K562 (cell line): ENCODE data around the gene FGGY. TPM values are rescaled to one million over a fixed set of nuclear protein-coding genes. Genes with fewer than 3 reads are reported as not detected.

Source experiments
- ATAC-seq: fragments of 200-7000 bp; cut with Tn5 transposase; 3 replicates; pipeline ENCODE4 v1.9.1; 2020; ENCODE audit warnings: moderate library complexity
- BruUV-seq: library from RNA; stranded (reverse); fragments of 400-500 nt; replicated peaks from 2 replicates; lab custom pipeline; 2021; lab: Mats Ljungman, UMichigan
- CTCF ChIA-PET: fragments of 300-600 bp; formaldehyde crosslinking; extraction: SDS; loops from one replicate; lab custom pipeline; 2021; ENCODE audit warnings: low intra/inter-chr PET ratio; lab: Yijun Ruan, JAX
- POLR2A ChIA-PET: fragments of 300-600, 350-650 bp; sonication (Branson Sonifier 250); formaldehyde crosslinking; extraction: SDS; loops from one replicate; lab custom pipeline; 2021; ENCODE audit warnings: antibody characterized with exemption, inconsistent platforms; lab: Yijun Ruan, JAX
- DNase-seq, 4 experiments: peaks; one replicate each; pipeline versions ENCODE4 v3.0.0 to v3.0.0-alpha.2; 2011 to 2018; ENCODE audit warnings: low spot score in 3 of 4, mixed read lengths in 3 of 4; ENCODE audit errors: extremely low read depth in 1 of 4
- FAIRE-seq: peaks from 2 replicates; lab custom pipeline; 2011; peaks lifted over from hg19 to GRCh38; lab: Jason Lieb, UNC
- H2AFZ ChIP-seq: 2 replicates; pipeline ENCODE4 v1.6.0; 2011; ENCODE audit warnings: low read depth, low read length, control low read depth, inconsistent platforms
- H3K27ac ChIP-seq: fragments of 200-600 bp; 3 replicates; pipeline ENCODE4 v1.8.0; 2011; ENCODE audit warnings: low read depth, mild to moderate bottlenecking, control low read depth, inconsistent platforms, low read length, moderate library complexity, mixed read lengths; ENCODE audit errors: extremely low read depth
- H3K27me3 ChIP-seq, 2 experiments: fragments of 300-600 bp in 1 of 2; 2 replicates in 1 of 2; 3 replicates in 1 of 2; pipeline versions ENCODE4 v1.6.0 to v1.8.0; 2011; ENCODE audit warnings: inconsistent platforms in 2 of 2, low read length in 2 of 2, mild to moderate bottlenecking in 1 of 2, mixed read lengths in 1 of 2, moderate library complexity in 1 of 2; ENCODE audit not compliant: control insufficient read depth in 2 of 2, insufficient read depth in 2 of 2
- H3K36me3 ChIP-seq: fragments of 300-600 bp; 3 replicates; pipeline ENCODE4 v1.8.0; 2011; ENCODE audit warnings: mild to moderate bottlenecking, low read length, inconsistent platforms; ENCODE audit not compliant: control insufficient read depth, insufficient read depth
- H3K4me1 ChIP-seq, 2 experiments: fragments of 200-600 bp in 1 of 2; replicated peaks in 1 of 2; 2 replicates in 1 of 2; 3 replicates in 1 of 2; pipeline versions ENCODE4 v1.5.1 to v1.8.0; 2011; ENCODE audit warnings: inconsistent platforms in 2 of 2, low read length in 2 of 2, mild to moderate bottlenecking in 1 of 2, mixed read lengths in 1 of 2, moderate library complexity in 1 of 2; ENCODE audit not compliant: control insufficient read depth in 2 of 2, insufficient read depth in 2 of 2
- H3K4me2 ChIP-seq: 2 replicates; pipeline ENCODE4 v1.6.1; 2011; ENCODE audit warnings: low read length, control low read depth, inconsistent platforms, mixed read lengths; ENCODE audit not compliant: insufficient read depth
- H3K4me3 ChIP-seq: fragments of 200-600 bp; sonication (generic), shearing (Covaris generic); 2 replicates; pipeline ENCODE4 v1.5.1; 2016; ENCODE audit warnings: control low read depth, inconsistent platforms
- H3K79me2 ChIP-seq: fragments of 200-600 bp; 3 replicates; pipeline ENCODE4 v1.8.0; 2011; ENCODE audit warnings: low read length, inconsistent platforms; ENCODE audit not compliant: control insufficient read depth, insufficient read depth
- H3K9ac ChIP-seq, 2 experiments: 2 replicates each; pipeline versions ENCODE4 v1.6.0 to v1.6.1; 2011; ENCODE audit warnings: low read depth in 2 of 2, low read length in 2 of 2, control low read depth in 1 of 2, inconsistent platforms in 1 of 2, mild to moderate bottlenecking in 1 of 2, mixed read lengths in 1 of 2; ENCODE audit not compliant: insufficient read depth in 1 of 2
- H3K9me1 ChIP-seq: one replicate; pipeline ENCODE4 v1.6.0; 2011; ENCODE audit warnings: inconsistent platforms, mild to moderate bottlenecking, low read length, moderate library complexity; ENCODE audit not compliant: control insufficient read depth, insufficient read depth
- H3K9me3 ChIP-seq: replicated peaks from 2 replicates; pipeline ENCODE4 v1.5.1; 2011; ENCODE audit warnings: low read depth, low read length, inconsistent platforms; ENCODE audit not compliant: control insufficient read depth, insufficient read depth
- H4K20me1 ChIP-seq: replicated peaks from 2 replicates; pipeline ENCODE4 v1.6.1; 2011; ENCODE audit warnings: low read length, inconsistent platforms, mixed read lengths; ENCODE audit not compliant: control insufficient read depth, insufficient read depth
- ARID2 ChIP-seq: fragments of 450-650 bp; IDR thresholded peaks from 2 replicates; pipeline ENCODE4 v1.6.1; 2017; ENCODE audit warnings: antibody characterized with exemption, mild to moderate bottlenecking
- CBX1 ChIP-seq: sonication (generic); IDR thresholded peaks from 2 replicates; pipeline ENCODE4 v1.6.1; 2016; ENCODE audit warnings: antibody characterized with exemption, low read depth, mild to moderate bottlenecking
- CREB5 ChIP-seq: fragments of 250-450 bp; sonication (Bioruptor Pico); IDR thresholded peaks from 2 replicates; pipeline ENCODE4 v1.5.0; 2020; ENCODE audit warnings: mild to moderate bottlenecking
- ELF2 ChIP-seq: fragments of 250-450 bp; sonication (Bioruptor Pico); IDR thresholded peaks from 2 replicates; pipeline ENCODE4 v1.5.0; 2021; ENCODE audit warnings: mild to moderate bottlenecking
- MTA1 ChIP-seq: fragments of 450-650 bp; IDR thresholded peaks from 2 replicates; pipeline ENCODE4 v1.6.1; 2017; ENCODE audit warnings: borderline replicate concordance
- PRDM10 ChIP-seq: fragments of 450-650 bp; IDR thresholded peaks from 2 replicates; pipeline ENCODE4 v1.6.1; 2018; ENCODE audit not compliant: partially characterized antibody
- TGIF2 ChIP-seq: sonication (generic); formaldehyde crosslinking; IDR thresholded peaks from 2 replicates; pipeline ENCODE4 v1.8.1; 2022; ENCODE audit warnings: mild to moderate bottlenecking, missing genetic modification reagents, moderate library complexity
- U2AF2 ChIP-seq: fragments of 200-400 bp; formaldehyde crosslinking; optimal IDR thresholded peaks from 2 replicates; pipeline ENCODE3; 2017; ENCODE audit warnings: low read depth, mild to moderate bottlenecking, low read length
- USF1 ChIP-seq: sonication (generic); formaldehyde crosslinking; IDR thresholded peaks from 2 replicates; pipeline ENCODE4 v1.9.0; 2022; ENCODE audit warnings: mild to moderate bottlenecking, missing genetic modification reagents
- ZFP91 ChIP-seq: sonication (generic); formaldehyde crosslinking; IDR thresholded peaks from 2 replicates; pipeline ENCODE4 v1.8.0; 2022; ENCODE audit warnings: mild to moderate bottlenecking, missing genetic modification reagents
- ZNF175 ChIP-seq: fragments of 200-800 bp; sonication (Bioruptor generic); IDR thresholded peaks from 2 replicates; pipeline ENCODE4 v1.6.1; 2016; ENCODE audit warnings: low read depth, mild to moderate bottlenecking, missing genetic modification characterization, missing compliant biosample characterization
- ZNF274 ChIP-seq: IDR thresholded peaks from 2 replicates; pipeline ENCODE4 v1.6.1; 2011; ENCODE audit warnings: low read depth, mild to moderate bottlenecking, low read length, moderate library complexity, borderline replicate concordance
- ZNF561 ChIP-seq: fragments of 450-650 bp; formaldehyde crosslinking; conservative IDR thresholded peaks from 2 replicates; pipeline ENCODE4 v1.4.0; 2020; ENCODE audit warnings: mild to moderate bottlenecking, moderate library complexity
- WGBS: fragments of 100-300 bp; shearing (Covaris generic); methylation state at CpG from one replicate; pipeline ENCODE4 v1.1.6; 2016; ENCODE audit warnings: low coverage, mixed read lengths; ENCODE audit not compliant: insufficient coverage; ENCODE audit errors: missing lambda C conversion rate; 5-methylcytosine and 5-hydroxymethylcytosine counted together
- in situ Hi-C: fragments of 300-500 bp; cut with MboI; formaldehyde crosslinking; loops from 4 replicates; pipeline ENCODE4 v1.15.0; 2018; ENCODE audit warnings: inconsistent platforms, mixed read lengths
- intact Hi-C: fragments of 100-400 bp; cut with micrococcal nuclease; formaldehyde crosslinking; loops from 2 replicates; pipeline ENCODE4 v1.14.2; 2022
- polyA plus RNA-seq, 8 experiments: library from polyadenylated mRNA; depleted of rRNA in 4 of 8; stranded (reverse) in 5 of 8; unstranded in 3 of 8; fragments of >200 nt; fragmentation: Nextera tagmentation in 2 of 8; fragmentation: Illumina TruSeq in 1 of 8; extraction: Ambion mirVana in 2 of 8; extraction: Trizol in 1 of 8; gene quantifications; 2 replicates each; pipeline versions ENCODE4 v1.2.1 to v1.2.3, GENCODE V29; 2011 to 2014; ENCODE audit warnings: inconsistent platforms in 1 of 8, missing spikeins in 1 of 8
- total RNA-seq, 7 experiments: library from RNA; depleted of rRNA in 6 of 7; stranded (reverse); fragments of >200 nt in 6 of 7; fragmentation: Illumina TruSeq in 2 of 7; extraction: Trizol in 2 of 7; gene quantifications; 2 replicates each; pipeline versions ENCODE4 v1.2.1 to v1.2.3, GENCODE V29; 2011 to 2021; ENCODE audit warnings: low replicate concordance in 1 of 7

FGGY gene
- total and polyA plus RNA-seq, 9 of the 15 experiments (the other 6 are each of a cell fraction or from before 2014, with no cell fraction given): 9.7 to 19.2 (median 12.6) TPM

GRCh38 chr1:59510249-59510648, 213.4 kb downstream of the FGGY start:
- BruUV-seq: no TSS peak
- CTCF ChIA-PET: no interaction called here
- no peak for TF ChIP-seq ZNF175
- TF ChIP-seq U2AF2: no peak
- TF ChIP-seq ELF2: no peak
- no peak for TF ChIP-seq USF1 (CRISPR knock-in tag)
- no peak for TF ChIP-seq ZNF561
- TF ChIP-seq CREB5 (CRISPR knock-in tag): no peak
- no peak for TF ChIP-seq CBX1
- TF ChIP-seq ZNF274: no peak
- no peak for TF ChIP-seq PRDM10
- TF ChIP-seq ZFP91: no peak
- no peak for TF ChIP-seq MTA1
- no peak for TF ChIP-seq TGIF2
- TF ChIP-seq ARID2: no peak

More at GRCh38 chr1:59510249-59510648, 213.4 kb downstream of the FGGY start:
- no peaks in the 10 kb centered on the region for H3K27me3 ChIP-seq
- ATAC-seq: no peak
- no peaks in the 10 kb centered on the region for H3K79me2 ChIP-seq
- no peak overlapping the region for H3K27ac ChIP-seq
- no peaks in the 10 kb centered on the region for H3K36me3 ChIP-seq
- H2AFZ ChIP-seq: no peak overlapping the region
- no peaks in the 10 kb centered on the region for H3K9me1 ChIP-seq
- 21% methylated on average over 1 of the region's 1 CpG for WGBS
- H3K4me2 ChIP-seq: no peak overlapping the region
- FAIRE-seq: no peak
- no peaks in the 10 kb centered on the region for H4K20me1 ChIP-seq
- no peaks in the 10 kb centered on the region for H3K9me3 ChIP-seq
- H3K9ac ChIP-seq: no peak overlapping the region
- no peak for DNase-seq
- POLR2A ChIA-PET: no interaction called here
- H3K4me1 ChIP-seq: peaks cover 0 to 18% of the 10 kb centered on the region in 2 experiments; a peak in 3 of 5 replicates
- in situ Hi-C loops (no loop called here), intact Hi-C loops (no loop called here)
- no peak overlapping the region for H3K4me3 ChIP-seq
